NCI-H146 treated with DMSO at 0.1 percent for 48 hours (cell line): Measurements from ENCODE around the gene CILP2.
A peak's percentile ranks its signal among the peaks of the same experiment; 100 is the strongest.

ENCODE experiments used
- DNase-seq: peaks from one replicate; lab custom pipeline; 2025; ENCODE audit not compliant: unreplicated experiment; lab: John Stamatoyannopoulos, UW

CILP2 gene

GRCh38 chr19:19563348-19563848 is 25.3 kb downstream of the CILP2 start:
- DNase-seq: no peak

GRCh38 chr19:19566306-19566705 is 28.2 kb downstream of the CILP2 start:
- no peak for DNase-seq

GRCh38 chr19:19567391-19567790 is 29.3 kb downstream of the CILP2 start:
- DNase-seq: no peak

- no peak for DNase-seq
Observed at GRCh38 chr19:19568802-19569756, 31.0 kb downstream of the CILP2 start.

- DNase-seq: no peak
Observed at GRCh38 chr19:19570571-19570970, 32.5 kb downstream of the CILP2 start.

GRCh38 chr19:19571071-19571786 is 33.2 kb downstream of the CILP2 start:
- no peak for DNase-seq

GRCh38 chr19:19575411-19575810 is 37.3 kb downstream of the CILP2 start:
- peak; percentile 99 for DNase-seq

GRCh38 chr19:19578252-19578651 is 40.2 kb downstream of the CILP2 start:
- DNase-seq: peak; percentile 97

- DNase-seq: no peak
Observed at GRCh38 chr19:19579533-19580361, 41.7 kb downstream of the CILP2 start.

GRCh38 chr19:19580418-19580817 is 42.4 kb downstream of the CILP2 start:
- DNase-seq: no peak

- DNase-seq: no peak
Observed at GRCh38 chr19:19581391-19581790, 43.3 kb downstream of the CILP2 start.

GRCh38 chr19:19582471-19582870 is 44.4 kb downstream of the CILP2 start:
- DNase-seq: no peak

- DNase-seq: no peak
Observed at GRCh38 chr19:19584356-19584755, 46.3 kb downstream of the CILP2 start.

GRCh38 chr19:19587771-19588170 is 49.7 kb downstream of the CILP2 start:
- DNase-seq: no peak

GRCh38 chr19:19588546-19588945 is 50.5 kb downstream of the CILP2 start:
- no peak for DNase-seq

GRCh38 chr19:19591133-19591825 is 53.2 kb downstream of the CILP2 start:
- DNase-seq: no peak

GRCh38 chr19:19592690-19593089 is 54.6 kb downstream of the CILP2 start:
- no peak for DNase-seq

- no peak for DNase-seq
Observed at GRCh38 chr19:19594381-19594780, 56.3 kb downstream of the CILP2 start.

GRCh38 chr19:19595171-19595701 is 57.2 kb downstream of the CILP2 start:
- no peak for DNase-seq
